ENCODE results near the gene BRAT1.

Gene BRAT1

GRCh38 chr7:2495418-2496299 is 59.7 kb downstream of the BRAT1 start:
- no peak for DNase-seq

GRCh38 chr7:2494191-2495130 is 60.9 kb downstream of the BRAT1 start:
- no peak for DNase-seq

- DNase-seq, result no peak
These were observed 61.8 kb downstream of the BRAT1 start for GRCh38 chr7:2493205-2494164.

- DNase-seq, result no peak
These were observed 63.3 kb downstream of the BRAT1 start for GRCh38 chr7:2492038-2492437.

- DNase-seq, result no peak
These were observed 65.1 kb downstream of the BRAT1 start for GRCh38 chr7:2490181-2490651.

DNA sequence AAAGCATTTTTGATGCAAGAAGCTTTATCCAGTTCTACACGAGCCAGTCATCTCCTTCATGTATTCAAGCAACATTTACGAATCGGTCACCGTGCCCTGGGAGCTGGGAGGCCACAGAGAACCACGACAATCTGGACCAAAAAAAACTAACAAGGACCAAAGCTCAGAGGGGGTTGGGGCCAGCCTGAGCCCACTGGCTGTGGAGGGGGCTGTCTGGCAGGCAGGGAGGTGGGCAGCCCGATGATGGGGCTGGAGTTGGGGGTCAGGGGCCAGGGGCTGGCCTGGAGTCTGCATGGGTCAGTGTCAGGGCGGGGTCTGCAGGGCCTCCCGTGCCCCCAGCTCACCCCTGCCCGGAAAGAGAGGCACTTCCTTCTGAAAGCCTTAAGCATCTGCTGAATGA is 66.6 kb downstream of the BRAT1 start:
- no peak for DNase-seq

DNA sequence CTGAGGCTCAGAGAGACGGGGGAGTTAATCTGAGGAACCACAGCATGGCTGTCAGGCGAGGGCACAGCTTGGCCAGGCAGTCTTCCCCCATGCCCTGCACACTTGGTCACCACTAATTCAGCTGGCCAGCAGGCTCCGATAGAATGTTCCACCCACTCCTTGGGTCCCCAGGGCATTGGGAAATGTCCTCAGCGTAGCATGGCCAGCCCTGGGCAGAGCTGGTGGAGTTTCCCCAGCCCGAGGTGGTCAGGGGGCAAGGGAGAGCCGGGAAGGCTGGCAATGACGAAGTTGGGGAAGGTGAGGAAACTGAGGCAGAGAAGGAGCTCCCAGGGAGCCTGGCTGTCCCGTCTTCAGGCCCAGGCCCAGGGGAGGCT is 67.1 kb downstream of the BRAT1 start:
- DNase-seq, result no peak
